T-helper 22 cell (primary cell): ENCODE results near the gene ASPHD2.
"Not testable (repeated sequence)": the region's sequence is repeated elsewhere in the genome, so short reads cannot be mapped to it uniquely, and the experiment has no call there.

Experiments used
- DNase-seq: peaks from one replicate; pipeline ENCODE4 v3.0.0-alpha.2; 2020; ENCODE audit warnings: low read depth

The ASPHD2 gene

GRCh38 chr22:26416670-26417276, 12.3 kb upstream of the ASPHD2 start:
- no peak for DNase-seq

DNA sequence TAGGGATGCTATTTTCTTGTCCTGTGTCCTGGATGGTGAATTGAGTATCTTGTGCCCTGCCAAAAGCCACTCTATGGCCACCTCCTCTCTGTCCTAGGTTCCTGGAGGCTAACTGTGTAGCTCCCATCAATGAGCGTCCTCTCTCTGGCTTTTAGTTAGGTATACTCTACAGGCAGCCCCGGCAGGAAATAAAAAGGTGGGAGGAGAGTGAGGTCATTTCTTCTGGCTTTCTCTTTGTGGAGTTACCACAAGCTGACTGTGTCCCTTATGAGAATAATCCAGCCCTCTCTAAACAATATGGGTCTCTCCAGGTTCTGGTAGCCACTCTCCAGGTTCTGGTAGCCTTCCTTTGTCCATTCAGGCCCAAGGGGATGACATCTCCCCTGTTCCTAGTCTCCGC, 11.7 kb upstream of the ASPHD2 start:
- DNase-seq = no peak

DNA sequence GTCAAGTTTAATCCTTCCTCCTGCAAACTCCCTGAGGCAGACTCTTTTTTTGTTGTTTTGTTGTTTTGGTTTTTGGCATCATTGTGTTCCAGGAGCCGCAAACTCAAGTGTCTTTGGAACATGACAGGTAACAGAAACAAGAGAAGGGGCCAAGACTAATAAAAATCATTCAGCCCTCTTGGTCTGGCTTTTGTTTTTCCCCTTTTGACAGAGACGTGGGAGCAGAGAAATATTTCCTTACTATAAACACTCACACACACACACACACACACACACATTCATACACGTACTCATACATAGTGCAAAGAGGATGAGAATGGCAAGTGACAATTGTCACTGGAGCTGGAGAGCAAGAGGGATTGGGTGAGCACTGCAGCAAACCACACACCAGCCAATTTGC, 10.4 kb upstream of the ASPHD2 start:
- DNase-seq = no peak

DNA sequence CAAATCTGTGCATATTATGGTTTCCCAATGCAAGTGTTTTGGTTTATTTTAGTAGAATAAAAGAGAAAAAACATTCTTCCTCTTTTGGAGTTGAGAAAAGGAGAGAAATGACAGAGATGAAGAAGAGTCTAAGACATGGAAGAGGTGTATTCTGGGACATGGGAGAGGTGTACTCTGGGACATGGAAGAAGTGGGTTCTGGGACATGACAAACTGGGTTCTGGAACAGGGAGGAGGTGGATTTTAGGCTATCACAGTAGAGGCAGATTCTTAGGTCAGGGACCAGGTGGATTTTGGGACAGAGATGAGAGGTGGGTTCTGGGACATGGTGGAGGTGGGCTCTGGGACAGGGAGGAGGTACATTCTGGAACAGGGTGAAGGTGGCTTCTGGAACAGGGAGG, 2.1 kb upstream of the ASPHD2 start:
- DNase-seq = no peak

DNA sequence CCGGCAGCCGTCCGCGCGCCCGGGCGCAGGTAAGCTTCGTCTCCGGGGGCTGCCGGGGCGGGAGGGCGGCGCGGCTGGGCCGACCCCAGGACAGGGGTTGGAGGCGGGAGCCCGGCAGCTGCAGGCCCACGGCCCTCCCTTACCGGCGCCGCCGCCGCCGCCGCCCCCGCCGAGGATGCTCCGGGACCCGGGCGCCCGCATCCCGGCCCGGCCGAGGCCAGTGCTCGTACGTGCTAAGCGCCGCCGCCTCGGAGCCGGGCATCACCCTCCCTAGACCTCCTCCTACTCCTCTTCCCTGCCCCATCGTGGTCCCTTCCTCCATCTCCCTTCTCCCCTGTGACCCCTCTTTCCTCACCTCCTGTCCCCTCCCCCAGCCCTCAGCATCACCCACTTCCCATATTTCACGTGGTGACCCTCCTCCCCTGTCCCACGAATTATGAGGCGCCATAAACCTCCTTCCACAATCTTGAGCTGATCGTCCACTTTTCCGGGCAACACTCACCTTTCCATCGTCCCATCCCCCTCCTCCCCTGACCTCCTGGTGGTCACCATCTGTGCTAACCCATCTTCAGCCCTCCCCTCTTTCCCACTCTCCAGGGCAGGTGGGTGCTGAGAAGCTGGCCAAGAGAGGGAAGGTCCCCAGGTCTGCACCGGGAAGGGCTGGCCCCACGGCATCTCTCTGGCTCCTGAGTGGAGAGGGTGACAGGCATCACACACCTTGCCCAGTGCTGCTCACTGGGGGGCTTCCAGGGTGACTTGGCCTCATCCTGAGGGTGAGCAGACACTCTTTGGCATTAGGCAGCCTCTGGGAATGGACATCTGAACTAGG, 612 bp downstream of the ASPHD2 start:
- DNase-seq = no peak

DNA sequence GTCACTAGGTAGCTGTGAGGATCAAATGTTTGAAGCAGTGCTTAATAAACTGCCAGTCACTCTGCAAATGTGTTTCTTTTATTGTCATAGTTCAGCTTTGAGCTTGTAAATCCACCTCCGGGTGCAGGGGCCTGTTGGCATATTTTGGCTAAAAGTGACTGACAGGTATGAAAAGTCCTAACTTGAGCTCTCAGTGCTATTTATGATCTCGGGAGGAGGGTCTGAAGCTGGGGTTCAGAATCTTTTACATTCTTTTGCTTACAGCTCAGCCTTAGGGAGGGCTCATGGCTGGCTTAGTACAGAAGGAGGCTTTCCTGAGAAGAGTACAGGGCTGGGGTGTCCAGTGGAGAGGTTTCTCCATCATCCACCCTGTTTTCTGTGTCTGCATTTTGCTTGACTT, 1.5 kb downstream of the ASPHD2 start:
- no peak for DNase-seq

DNA sequence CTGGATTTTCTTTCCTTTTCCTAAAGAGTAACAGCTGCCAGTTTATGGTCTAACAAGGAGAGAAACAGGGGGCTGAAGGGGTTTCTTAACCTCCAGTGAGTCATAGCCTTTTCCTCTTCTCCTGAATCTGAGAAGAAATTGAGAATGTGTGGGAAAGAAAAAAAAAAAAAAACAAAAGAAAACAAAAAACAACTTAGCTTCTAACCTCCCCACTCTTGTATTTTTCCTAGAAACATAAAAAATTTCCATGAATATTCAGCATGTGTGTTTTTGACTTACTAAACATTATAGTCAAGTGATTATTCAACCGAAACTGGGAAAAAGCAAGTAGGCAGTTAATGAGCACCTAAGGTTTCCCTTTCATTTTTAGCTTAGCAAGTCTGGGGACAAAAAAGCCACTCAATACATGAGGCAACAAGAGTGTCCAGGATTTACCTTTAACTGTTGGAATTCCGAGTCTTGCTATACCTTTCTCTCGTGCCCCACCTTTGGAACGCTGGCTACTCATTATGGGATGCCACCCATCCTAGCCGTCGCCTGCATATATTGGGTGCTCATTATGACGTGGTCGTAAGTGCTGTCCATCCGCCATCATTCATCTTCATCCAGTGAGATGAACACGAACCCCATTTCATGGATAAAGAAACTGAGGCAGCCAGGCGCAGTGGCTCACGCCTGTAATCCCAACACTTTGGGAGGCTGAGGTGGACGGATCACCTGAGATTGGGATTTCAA, 2.4 kb downstream of the ASPHD2 start:
- DNase-seq = no peak

- DNase-seq = no peak
Measured at GRCh38 chr22:26432619-26433311, 3.7 kb downstream of the ASPHD2 start.

DNA sequence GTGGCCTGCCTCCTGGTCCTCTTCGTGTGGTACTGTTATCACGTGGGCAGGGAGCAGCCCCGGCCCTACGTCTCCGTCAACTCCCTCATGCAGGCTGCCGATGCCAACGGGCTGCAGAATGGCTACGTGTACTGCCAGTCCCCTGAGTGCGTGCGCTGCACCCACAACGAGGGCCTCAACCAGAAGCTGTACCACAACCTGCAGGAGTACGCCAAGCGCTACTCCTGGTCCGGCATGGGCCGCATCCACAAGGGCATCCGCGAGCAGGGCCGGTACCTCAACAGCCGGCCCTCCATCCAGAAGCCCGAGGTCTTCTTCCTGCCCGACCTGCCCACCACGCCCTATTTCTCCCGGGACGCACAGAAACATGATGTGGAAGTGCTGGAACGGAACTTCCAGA, 4.7 kb downstream of the ASPHD2 start:
- DNase-seq = no peak

DNA sequence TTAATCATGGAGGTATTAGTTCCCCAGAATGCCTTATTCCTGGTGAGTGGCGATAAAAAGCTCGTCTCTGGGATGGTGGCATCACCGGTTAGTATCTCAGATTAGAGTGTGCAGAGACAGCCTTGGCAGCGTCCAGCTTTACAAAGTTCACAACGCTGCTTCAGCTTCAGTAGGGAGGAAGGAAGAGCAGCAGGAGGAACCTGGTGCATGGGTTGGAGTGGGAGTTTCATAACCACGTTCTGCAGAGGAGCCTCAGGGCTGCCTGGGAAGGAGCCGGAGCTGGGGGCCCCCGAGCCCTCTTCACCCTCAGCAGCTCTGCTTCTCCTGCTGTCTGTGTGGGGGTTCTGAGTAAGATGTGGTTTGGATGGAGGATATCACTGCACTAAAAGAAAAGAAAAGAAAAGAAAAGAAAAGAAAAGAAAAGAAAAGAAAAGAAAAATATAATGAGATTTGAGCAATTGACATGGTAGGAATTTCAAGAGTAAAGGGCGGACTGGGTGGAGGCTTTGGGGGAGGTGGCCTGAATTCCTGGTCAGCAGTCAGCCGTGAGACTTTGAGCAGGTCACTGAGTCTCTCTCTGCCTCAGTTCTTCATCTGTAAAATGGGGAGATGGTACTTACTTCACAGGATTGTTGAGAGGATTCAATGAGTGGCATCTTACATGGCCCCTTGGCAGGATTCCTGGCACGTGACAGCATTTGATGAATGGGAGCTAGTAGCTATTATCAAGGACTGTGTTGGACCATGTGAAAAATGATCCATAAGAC, 6.5 kb downstream of the ASPHD2 start:
- no peak for DNase-seq

- no peak for DNase-seq
Measured at GRCh38 chr22:26436903-26437515, 7.9 kb downstream of the ASPHD2 start.

DNA sequence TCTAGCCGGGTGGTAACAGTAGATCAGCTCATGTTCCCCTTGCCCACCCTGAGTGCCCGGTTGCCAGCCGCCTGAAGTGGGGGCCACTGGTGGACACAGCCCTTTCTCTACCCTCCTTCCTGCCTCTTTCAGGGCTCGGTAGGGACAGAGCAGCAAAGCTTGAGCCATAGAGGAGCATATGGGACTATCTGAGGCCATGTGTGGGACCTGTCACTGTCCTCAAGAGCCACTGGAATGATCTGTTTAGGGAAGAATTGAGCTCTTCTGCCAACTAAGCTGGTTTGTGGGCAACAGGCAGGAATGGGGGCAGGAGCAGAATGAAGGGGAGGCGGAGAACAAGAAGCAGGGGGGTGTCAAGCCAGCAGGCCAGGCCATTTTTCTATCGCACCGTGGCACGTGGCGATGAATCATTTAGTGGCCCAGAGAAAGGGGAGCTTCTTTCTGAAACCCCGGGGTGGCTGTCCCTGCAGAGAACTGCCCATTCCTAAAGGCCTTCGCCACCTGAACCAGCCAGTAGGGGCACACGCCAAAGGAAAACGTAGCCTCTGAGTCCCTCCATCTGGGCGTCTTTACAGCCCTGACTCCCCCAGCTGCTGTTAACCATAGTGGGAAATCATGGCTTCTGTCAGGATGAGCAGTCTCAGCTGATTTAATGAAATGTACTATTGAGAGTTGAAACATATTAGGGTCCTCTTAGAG, 8.8 kb downstream of the ASPHD2 start:
- no peak for DNase-seq

DNA sequence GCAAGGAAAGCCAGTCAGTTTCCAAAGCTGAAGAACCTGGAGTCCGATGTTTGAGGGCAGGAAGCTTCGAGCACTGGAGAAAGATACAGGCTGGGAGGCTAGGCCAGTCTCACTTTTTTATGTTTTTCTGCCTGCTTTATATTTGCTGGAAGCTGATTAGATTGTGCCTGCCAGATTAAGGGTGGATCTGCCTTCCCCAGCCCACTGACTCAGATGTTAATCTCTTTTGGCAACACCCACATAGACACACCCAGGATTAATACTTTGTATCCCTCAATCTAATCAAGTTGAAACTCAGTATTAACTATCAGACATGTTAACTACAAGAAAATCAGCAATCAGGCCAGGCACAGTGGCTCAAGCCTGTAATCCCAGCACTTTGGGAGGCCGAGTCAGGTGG, 9.7 kb downstream of the ASPHD2 start:
- not testable (repeated sequence) for DNase-seq

DNA sequence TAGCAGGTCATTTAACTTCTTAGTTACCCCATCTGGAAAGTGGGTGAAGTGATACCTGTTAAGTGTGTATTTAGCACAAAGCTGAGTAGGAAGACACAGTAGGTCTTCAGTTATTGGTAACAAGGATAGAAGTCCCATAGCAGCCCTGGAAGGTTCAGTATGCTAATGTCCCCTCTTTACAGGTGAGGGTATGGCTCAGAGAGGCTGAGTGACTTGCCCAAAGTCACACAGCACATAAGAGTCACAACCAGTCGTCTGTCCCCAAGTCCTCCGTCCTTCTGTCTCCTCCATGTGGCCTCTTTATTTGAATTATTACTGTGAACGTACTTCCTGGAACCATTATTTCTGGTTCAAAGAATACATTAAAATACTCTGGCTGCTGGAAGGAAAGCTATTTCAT, 10.5 kb downstream of the ASPHD2 start:
- DNase-seq = no peak

DNA sequence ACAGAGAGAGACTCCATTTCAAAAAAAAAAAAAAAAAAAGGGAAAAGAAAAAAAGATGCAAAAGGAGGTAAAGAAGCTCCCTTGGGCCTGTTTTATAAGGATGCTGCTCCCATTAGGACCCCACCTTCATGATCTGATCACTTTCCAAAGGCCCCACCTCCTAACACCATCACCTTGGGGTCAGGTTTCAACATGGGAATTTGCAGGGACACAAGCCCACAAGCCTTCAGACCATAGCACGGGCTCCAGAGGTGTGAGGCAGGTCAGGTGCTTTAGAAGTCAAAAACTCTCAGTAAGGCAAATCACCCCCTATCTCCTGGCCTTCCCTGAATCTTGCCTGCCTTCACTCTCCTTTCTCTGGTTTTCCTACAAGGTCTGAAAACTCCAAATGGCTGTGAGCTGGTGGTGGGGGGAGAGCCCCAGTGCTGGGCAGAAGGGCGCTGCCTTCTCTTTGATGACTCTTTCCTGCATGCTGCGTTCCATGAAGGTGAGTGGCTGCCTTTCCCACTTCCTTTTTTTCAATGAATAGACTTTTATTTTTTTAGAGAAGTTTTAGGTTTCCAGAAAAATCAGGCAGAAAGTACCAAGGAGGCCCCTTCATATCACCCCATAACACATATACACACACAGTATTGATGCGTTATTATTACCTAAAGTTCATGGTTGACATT, 13.2 kb downstream of the ASPHD2 start:
- no peak for DNase-seq

DNA sequence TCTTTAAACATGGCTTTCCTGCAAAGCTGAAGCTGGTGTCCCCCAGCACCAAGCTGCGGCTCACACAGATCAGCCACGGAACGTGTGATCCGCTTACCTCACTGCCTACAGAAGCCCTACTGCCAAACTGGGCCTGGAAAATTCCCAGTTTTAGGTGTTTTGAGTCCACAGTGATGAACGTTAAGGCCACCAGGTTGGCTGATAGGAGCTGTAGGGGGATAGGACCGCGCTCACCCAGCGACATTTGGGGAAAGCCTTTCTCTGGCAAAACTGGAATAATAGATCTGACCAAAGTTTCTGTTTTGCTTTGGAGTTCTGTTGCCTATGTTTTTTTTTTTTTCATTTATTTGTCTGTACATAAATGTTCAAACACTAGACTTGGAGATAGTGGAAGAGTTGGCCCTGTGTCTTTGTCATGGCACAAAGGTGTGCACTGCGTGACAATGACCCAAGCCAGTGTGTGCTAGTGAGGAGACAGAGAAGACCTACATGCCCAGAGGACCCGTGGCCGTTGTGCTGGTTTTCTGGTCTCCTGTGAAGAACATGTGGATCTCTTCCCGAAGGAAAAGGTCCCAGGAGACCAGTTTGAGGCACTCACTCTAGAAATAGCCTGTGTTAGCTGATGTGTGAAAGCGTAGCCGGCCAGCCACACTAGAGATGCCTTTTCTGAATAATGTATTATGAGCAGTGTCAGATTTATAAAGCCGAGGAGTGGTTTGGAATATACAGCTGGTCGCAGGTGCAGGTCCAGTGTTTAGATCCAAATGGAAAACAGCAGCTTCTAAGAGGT, 15.0 kb downstream of the ASPHD2 start:
- DNase-seq = no peak

DNA sequence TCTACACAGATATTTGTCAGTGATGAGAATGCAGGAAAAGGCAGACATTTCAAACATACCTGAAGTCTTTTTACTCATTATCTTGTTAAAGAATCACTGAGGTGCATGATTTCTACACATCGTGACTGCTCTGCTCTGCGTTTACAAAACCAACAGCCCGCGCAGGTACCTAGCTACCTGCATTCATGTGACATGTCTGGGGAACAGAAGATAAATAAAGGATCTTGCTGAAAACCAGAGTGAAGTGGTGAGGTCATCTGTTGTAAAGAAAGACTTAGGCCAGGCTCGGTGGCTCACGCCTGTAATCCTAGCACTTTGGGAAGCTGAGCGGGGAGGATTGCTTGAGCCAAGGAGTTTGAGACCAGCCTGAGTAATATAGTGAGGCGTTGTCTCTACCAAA, 15.7 kb downstream of the ASPHD2 start:
- no peak for DNase-seq

GRCh38 chr22:26445577-26446275, 16.7 kb downstream of the ASPHD2 start:
- no peak for DNase-seq
